Measurements from ENCODE around the gene CDT1.

GRCh38 chr16:88810166-88810911, 6.8 kb downstream of the CDT1 start:
- TF ChIP-seq CTCF (IDR thresholded peaks at IDR 0.05 in 8 of 11, conservative IDR thresholded peaks at IDR 0.05 in 3 of 11), result no peak
- TF ChIP-seq POLR2A (IDR thresholded peaks at IDR 0.05), result no peak
- no peak for TF ChIP-seq POLR2AphosphoS5 (IDR thresholded peaks at IDR 0.05)

Measured in spleen (tissue), 7 donors.